Measurements from ENCODE around the gene RHOT2.

RHOT2 gene

GRCh38 chr16:670485-671352 is 2.8 kb downstream of the RHOT2 start:
- DNase-seq (ENCODE audit: low read depth in 2 of 2) = no peak

GRCh38 chr16:671353-672131 is 3.6 kb downstream of the RHOT2 start:
- no peak for DNase-seq (ENCODE audit: low read depth in 2 of 2)

- DNase-seq (ENCODE audit: low read depth in 2 of 2) = no peak
These were observed 4.4 kb downstream of the RHOT2 start for GRCh38 chr16:672371-672770.

GRCh38 chr16:672851-673250 is 4.9 kb downstream of the RHOT2 start:
- DNase-seq (ENCODE audit: low read depth in 2 of 2) = no peak

- no peak for DNase-seq (ENCODE audit: low read depth in 2 of 2)
These were observed 5.6 kb downstream of the RHOT2 start for GRCh38 chr16:673399-673991.

- no peak for DNase-seq (ENCODE audit: low read depth in 2 of 2)
These were observed 6.4 kb downstream of the RHOT2 start for GRCh38 chr16:674214-674881.

- DNase-seq (ENCODE audit: low read depth in 2 of 2) = no peak
These were observed 7.3 kb downstream of the RHOT2 start, which contains the start of gene RHBDL1 for GRCh38 chr16:674968-675883. TSS of gene RHBDL1 (plus strand) at chr16:675671. CDS start at chr16:675791, 120 bp downstream.

GRCh38 chr16:675884-676564 is 8.1 kb downstream of the RHOT2 start:
- DNase-seq (ENCODE audit: low read depth in 2 of 2) = no peak

- DNase-seq (ENCODE audit: low read depth in 2 of 2) = no peak
These were observed 8.6 kb downstream of the RHOT2 start for GRCh38 chr16:676565-676902.

- no peak for DNase-seq (ENCODE audit: low read depth in 2 of 2)
These were observed 9.0 kb downstream of the RHOT2 start for GRCh38 chr16:676913-677312.

- no peak for DNase-seq (ENCODE audit: low read depth in 2 of 2)
These were observed 9.6 kb downstream of the RHOT2 start for GRCh38 chr16:677316-678190.

- DNase-seq (ENCODE audit: low read depth in 2 of 2) = no peak
These were observed 10.4 kb downstream of the RHOT2 start for GRCh38 chr16:678209-678857.

GRCh38 chr16:678858-679813 is 11.2 kb downstream of the RHOT2 start:
- DNase-seq (ENCODE audit: low read depth in 2 of 2) = peak in 1 of 2 donors; percentile 43

GRCh38 chr16:679814-680624 is 12.1 kb downstream of the RHOT2 start, which contains the start of gene STUB1:
TSS of gene STUB1 (plus strand) at chr16:680410. CDS start at chr16:680526, 116 bp downstream.
- peak; percentile 74 to 85 for DNase-seq (ENCODE audit: low read depth in 2 of 2)

- no peak for DNase-seq (ENCODE audit: low read depth in 2 of 2)
These were observed 12.7 kb downstream of the RHOT2 start for GRCh38 chr16:680625-680945.

GRCh38 chr16:680967-681745 is 13.2 kb downstream of the RHOT2 start:
- no peak for DNase-seq (ENCODE audit: low read depth in 2 of 2)
